K562 (cell line): ENCODE results near the gene CDC42SE2. TPM values are rescaled to one million over a fixed set of nuclear protein-coding genes. Genes with fewer than 3 reads are reported as not detected.

Experiments
- CHD7 ChIP-seq: fragments of 200-600 bp; sonication (generic); IDR thresholded peaks from one replicate; pipeline ENCODE4 v1.6.1; 2012; ENCODE audit warnings: mild to moderate bottlenecking, low read depth, low read length, inconsistent platforms
- CTBP1 ChIP-seq: fragments of 450-650 bp; IDR thresholded peaks from 2 replicates; pipeline ENCODE4 v1.6.1; 2016; ENCODE audit warnings: borderline replicate concordance
- CXXC5 ChIP-seq: fragments of 250-450 bp; sonication (Bioruptor Pico); IDR thresholded peaks from 2 replicates; pipeline ENCODE4 v1.8.0; 2022; ENCODE audit warnings: inconsistent platforms, mild to moderate bottlenecking, moderate library complexity
- GABPA ChIP-seq: fragments of 200-800 bp; sonication (Bioruptor generic); conservative IDR thresholded peaks from 2 replicates; pipeline ENCODE4 v1.6.1; 2016; ENCODE audit warnings: low read depth, missing genetic modification characterization, missing compliant biosample characterization
- RCOR1 ChIP-seq, 2 experiments: IDR thresholded peaks; 2 replicates each; pipeline ENCODE4 v1.6.1; 2012; ENCODE audit warnings: low read depth in 2 of 2, low read length in 2 of 2, borderline replicate concordance in 1 of 2, improper control_type of control experiment in 1 of 2
- SOX6 ChIP-seq: fragments of 450-650 bp; IDR thresholded peaks from 2 replicates; pipeline ENCODE4 v1.6.1; 2014; ENCODE audit warnings: mild to moderate bottlenecking
- ZBTB40 ChIP-seq, 2 experiments: fragments of 450-650 bp in 1 of 2; sonication (generic) in 1 of 2; formaldehyde crosslinking in 1 of 2; IDR thresholded peaks; 2 replicates each; pipeline versions ENCODE4 v1.7.1 to v1.9.0; 2016 to 2022; ENCODE audit warnings: inconsistent platforms in 1 of 2, mild to moderate bottlenecking in 1 of 2, missing genetic modification reagents in 1 of 2
- polyA plus RNA-seq, 8 experiments: library from polyadenylated mRNA; depleted of rRNA in 4 of 8; stranded (reverse) in 5 of 8; unstranded in 3 of 8; fragments of >200 nt; fragmentation: Nextera tagmentation in 2 of 8; fragmentation: Illumina TruSeq in 1 of 8; extraction: Ambion mirVana in 2 of 8; extraction: Trizol in 1 of 8; gene quantifications; 2 replicates each; pipeline versions ENCODE4 v1.2.1 to v1.2.3, GENCODE V29; 2011 to 2014; ENCODE audit warnings: inconsistent platforms in 1 of 8, missing spikeins in 1 of 8
- total RNA-seq, 7 experiments: library from RNA; depleted of rRNA in 6 of 7; stranded (reverse); fragments of >200 nt in 6 of 7; fragmentation: Illumina TruSeq in 2 of 7; extraction: Trizol in 2 of 7; gene quantifications; 2 replicates each; pipeline versions ENCODE4 v1.2.1 to v1.2.3, GENCODE V29; 2011 to 2021; ENCODE audit warnings: low replicate concordance in 1 of 7

The CDC42SE2 gene
- total and polyA plus RNA-seq, 9 of the 15 experiments (the other 6 are each of a cell fraction or from before 2014, with no cell fraction given): 24.8 to 44.3 (median 32.7) TPM

DNA sequence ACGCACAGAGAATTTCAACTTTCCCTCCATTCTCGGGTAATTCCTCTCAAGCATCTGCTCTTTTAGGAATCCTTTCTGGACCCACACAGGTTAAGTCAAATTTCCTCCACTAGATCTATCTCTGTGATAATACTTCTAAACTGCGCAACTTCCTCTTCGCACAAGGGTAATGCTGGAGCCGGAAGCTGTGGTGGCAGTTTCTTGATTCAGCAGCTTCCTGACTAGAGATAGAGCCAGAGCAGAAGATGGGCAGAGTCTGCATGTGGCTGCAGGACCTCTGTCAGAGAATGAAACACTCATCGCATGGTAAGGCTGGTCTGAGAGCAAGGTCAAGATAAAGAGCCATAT, 11.1 kb upstream of the CDC42SE2 start (continued):
- TF ChIP-seq ZBTB40 (IDR thresholded peaks at IDR 0.05) (peak; percentile 63), ZBTB40 (CRISPR knock-in tag; IDR thresholded peaks at IDR 0.05) (no peak), CHD7 (no peak), CXXC5 (CRISPR knock-in tag) (peak; percentile 19; the same call in 1 of the 2 replicates), GABPA (tag) (peak; percentile 86), CTBP1 (peak; percentile 45; the same call in 1 of the 2 replicates), RCOR1 (IDR thresholded peaks at IDR 0.05; ENCODE audit: borderline replicate concordance in 1 of 2, low read depth in 2 of 2, low read length in 2 of 2) (peak in 1 of 2 experiments; percentile 42; a peak in 2 of 4 replicates), SOX6 (no peak)
